WTC11 (cell line): ENCODE results near the gene NRG3. TPM values are rescaled to one million over a fixed set of nuclear protein-coding genes. Genes with fewer than 3 reads are reported as not detected.

ENCODE experiments used
- ATAC-seq: fragments of 200-7000 bp; cut with Tn5 transposase; 2 replicates; pipeline ENCODE4 v1.10.0; 2021; ENCODE audit warnings: mild to moderate bottlenecking, moderate library complexity
- CTCF ChIA-PET: fragments of 300-600 bp; sonication (Branson Sonifier 250); formaldehyde crosslinking; loops from one replicate; lab custom pipeline; 2021; ENCODE audit warnings: antibody characterized with exemption; lab: Charles Lee
- POLR2A ChIA-PET: fragments of 350-600 bp; sonication (Branson Sonifier 250); formaldehyde crosslinking; loops from one replicate; lab custom pipeline; 2021; ENCODE audit warnings: antibody characterized with exemption; lab: Charles Lee
- DNase-seq: peaks from one replicate; pipeline ENCODE4 v3.0.0; 2021; ENCODE audit warnings: low spot score
- H3K27ac Mint-ChIP-seq: 2 replicates; pipeline ENCODE4 v1.8.0; 2021; ENCODE audit warnings: mixed read lengths
- H3K27me3 Mint-ChIP-seq: 2 replicates; pipeline ENCODE4 v1.8.0; 2021; ENCODE audit warnings: low read depth, mild to moderate bottlenecking, moderate library complexity, mixed read lengths
- H3K36me3 Mint-ChIP-seq: 2 replicates; pipeline ENCODE4 v1.8.0; 2021; ENCODE audit warnings: mixed read lengths
- H3K4me1 Mint-ChIP-seq: 2 replicates; pipeline ENCODE4 v1.8.0; 2022; ENCODE audit warnings: mixed read lengths
- H3K4me3 Mint-ChIP-seq: 2 replicates; pipeline ENCODE4 v1.8.0; 2021; ENCODE audit warnings: mild to moderate bottlenecking, moderate library complexity, mixed read lengths
- H3K9me3 Mint-ChIP-seq: 2 replicates; pipeline ENCODE4 v1.8.0; 2021; ENCODE audit warnings: mixed read lengths
- CBFB ChIP-seq: sonication (generic); formaldehyde crosslinking; IDR thresholded peaks from 2 replicates; pipeline ENCODE4 v1.8.1; 2022; ENCODE audit warnings: mild to moderate bottlenecking, low read depth, missing genetic modification reagents
- E2F1 ChIP-seq: sonication (generic); formaldehyde crosslinking; IDR thresholded peaks from 2 replicates; pipeline ENCODE4 v1.8.0; 2022; ENCODE audit warnings: mild to moderate bottlenecking, missing genetic modification reagents
- FOXJ3 ChIP-seq: sonication (generic); formaldehyde crosslinking; IDR thresholded peaks from 2 replicates; pipeline ENCODE4 v1.9.0; 2021; ENCODE audit warnings: missing genetic modification reagents, mild to moderate bottlenecking, borderline replicate concordance
- GTF2I ChIP-seq: fragments of 250-450 bp; sonication (Bioruptor Pico); conservative IDR thresholded peaks from 2 replicates; pipeline ENCODE4 v1.4.0; 2021; ENCODE audit warnings: mild to moderate bottlenecking
- JAZF1 ChIP-seq: fragments of 250-450 bp; sonication (Bioruptor Pico); IDR thresholded peaks from 2 replicates; pipeline ENCODE4 v1.9.0; 2021; ENCODE audit warnings: moderate library complexity, mild to moderate bottlenecking, inconsistent platforms
- MYBL2 ChIP-seq: sonication (generic); formaldehyde crosslinking; IDR thresholded peaks from 2 replicates; pipeline ENCODE4 v1.8.1; 2023; ENCODE audit warnings: mild to moderate bottlenecking, moderate library complexity, missing genetic modification reagents
- NFATC4 ChIP-seq: fragments of 250-450 bp; sonication (Bioruptor Pico); IDR thresholded peaks from 2 replicates; pipeline ENCODE4 v1.9.0; 2021; ENCODE audit warnings: mild to moderate bottlenecking
- SMAD4 ChIP-seq: sonication (generic); formaldehyde crosslinking; IDR thresholded peaks from 2 replicates; pipeline ENCODE4 v1.8.0; 2022; ENCODE audit warnings: mild to moderate bottlenecking, missing genetic modification reagents
- TCF7 ChIP-seq: sonication (generic); formaldehyde crosslinking; IDR thresholded peaks from 2 replicates; pipeline ENCODE4 v1.8.0; 2022; ENCODE audit warnings: mild to moderate bottlenecking, low read depth, missing genetic modification reagents, moderate library complexity
- ZNF263 ChIP-seq: sonication (generic); formaldehyde crosslinking; IDR thresholded peaks from 2 replicates; pipeline ENCODE4 v1.8.1; 2022; ENCODE audit warnings: low read depth, mild to moderate bottlenecking, moderate library complexity, missing genetic modification reagents
- ZNF532 ChIP-seq: fragments of 250-450 bp; sonication (Bioruptor Pico); IDR thresholded peaks from 2 replicates; pipeline ENCODE4 v1.9.0; 2021; ENCODE audit warnings: mild to moderate bottlenecking, borderline replicate concordance
- total RNA-seq: library from RNA; stranded (reverse); gene quantifications from 3 replicates; pipeline ENCODE4 v1.2.3, GENCODE V29; 2021
- TF ChIP-seq, protein P1 (sequence below): sonication (generic); formaldehyde crosslinking; IDR thresholded peaks from 2 replicates; pipeline ENCODE4 v1.8.1; 2022; ENCODE audit warnings: mild to moderate bottlenecking, moderate library complexity, missing genetic modification reagents
- TF ChIP-seq, protein P2 (sequence below): fragments of 250-450 bp; sonication (Bioruptor Pico); IDR thresholded peaks from 2 replicates; pipeline ENCODE4 v1.9.0; 2021; ENCODE audit warnings: moderate library complexity, mild to moderate bottlenecking, inconsistent platforms, borderline replicate concordance
- TF ChIP-seq, protein P3 (sequence below): sonication (generic); formaldehyde crosslinking; IDR thresholded peaks from 2 replicates; pipeline ENCODE4 v1.8.1; 2023; ENCODE audit warnings: mild to moderate bottlenecking, missing genetic modification reagents

NRG3 gene
- total RNA-seq, 1 experiment from 2014 or later = 7.0 TPM

GRCh38 chr10:82980321-82980720 lies 1105.3 kb downstream of the NRG3 start (continued):
- TF ChIP-seq E2F1 (CRISPR knock-in tag) (no peak), FOXJ3 (no peak), MYBL2 (CRISPR knock-in tag) (no peak), ZNF263 (CRISPR knock-in tag) (no peak), GTF2I (CRISPR knock-in tag) (no peak), TCF7 (CRISPR knock-in tag) (no peak)
- TF ChIP-seq, protein P1, sequence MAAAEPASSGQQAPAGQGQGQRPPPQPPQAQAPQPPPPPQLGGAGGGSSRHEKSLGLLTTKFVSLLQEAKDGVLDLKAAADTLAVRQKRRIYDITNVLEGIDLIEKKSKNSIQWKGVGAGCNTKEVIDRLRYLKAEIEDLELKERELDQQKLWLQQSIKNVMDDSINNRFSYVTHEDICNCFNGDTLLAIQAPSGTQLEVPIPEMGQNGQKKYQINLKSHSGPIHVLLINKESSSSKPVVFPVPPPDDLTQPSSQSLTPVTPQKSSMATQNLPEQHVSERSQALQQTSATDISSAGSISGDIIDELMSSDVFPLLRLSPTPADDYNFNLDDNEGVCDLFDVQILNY (CRISPR knock-in tag) = no peak
- TF ChIP-seq, protein P2, sequence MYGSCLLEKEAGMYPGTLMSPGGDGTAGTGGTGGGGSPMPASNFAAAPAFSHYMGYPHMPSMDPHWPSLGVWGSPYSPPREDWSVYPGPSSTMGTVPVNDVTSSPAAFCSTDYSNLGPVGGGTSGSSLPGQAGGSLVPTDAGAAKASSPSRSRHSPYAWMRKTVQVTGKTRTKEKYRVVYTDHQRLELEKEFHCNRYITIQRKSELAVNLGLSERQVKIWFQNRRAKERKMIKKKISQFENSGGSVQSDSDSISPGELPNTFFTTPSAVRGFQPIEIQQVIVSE (CRISPR knock-in tag) = no peak
- TF ChIP-seq, all 79 proteins: peak for 0

DNA sequence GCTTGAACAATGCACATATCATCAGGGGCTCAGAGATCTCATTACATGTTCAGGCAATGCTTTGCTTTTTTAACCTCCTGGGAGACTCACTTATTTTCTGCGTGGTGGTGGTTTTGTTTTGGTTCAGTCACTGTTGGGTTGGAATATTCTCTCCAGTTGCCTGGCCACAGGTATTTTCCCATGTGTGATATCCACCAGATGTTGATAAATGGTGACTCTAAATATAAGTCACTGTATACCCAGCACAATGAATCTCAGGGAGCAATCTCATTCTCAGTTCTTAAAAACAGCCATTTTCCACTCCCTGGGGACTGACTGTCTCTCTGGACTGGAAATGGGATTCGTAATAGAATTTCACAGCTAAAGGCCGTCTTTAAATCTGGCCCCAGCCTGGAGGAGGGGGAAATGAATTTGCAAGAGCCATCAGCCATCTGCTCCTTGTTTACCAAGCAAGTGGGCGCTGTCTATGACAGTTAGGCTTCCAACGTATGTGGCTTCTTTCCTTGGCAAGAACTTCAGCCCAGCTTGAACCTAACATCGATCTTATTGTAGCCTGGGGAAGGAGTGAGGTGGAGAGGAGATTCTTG lies 1106.2 kb downstream of the NRG3 start:
- no peaks in the 10 kb centered on the region for H3K27me3 Mint-ChIP-seq
- H3K36me3 Mint-ChIP-seq = no peaks in the 10 kb centered on the region
- H3K27ac Mint-ChIP-seq = no peak overlapping the region

More for the DNA sequence above, 1106.2 kb downstream of the NRG3 start:
- Mint-ChIP-seq H3K4me1 (peaks cover 19% of the 10 kb centered on the region), H3K4me3 (no peak overlapping the region), H3K9me3 (no peaks in the 10 kb centered on the region)
- ChIA-PET POLR2A (no interaction called here), CTCF (no interaction called here)
- ATAC-seq (no peak), DNase-seq (no peak)
- TF ChIP-seq SMAD4 (CRISPR knock-in tag) = no peak
- no peak for TF ChIP-seq NFATC4 (CRISPR knock-in tag)
- no peak for TF ChIP-seq JAZF1 (CRISPR knock-in tag)
- TF ChIP-seq, protein P3, sequence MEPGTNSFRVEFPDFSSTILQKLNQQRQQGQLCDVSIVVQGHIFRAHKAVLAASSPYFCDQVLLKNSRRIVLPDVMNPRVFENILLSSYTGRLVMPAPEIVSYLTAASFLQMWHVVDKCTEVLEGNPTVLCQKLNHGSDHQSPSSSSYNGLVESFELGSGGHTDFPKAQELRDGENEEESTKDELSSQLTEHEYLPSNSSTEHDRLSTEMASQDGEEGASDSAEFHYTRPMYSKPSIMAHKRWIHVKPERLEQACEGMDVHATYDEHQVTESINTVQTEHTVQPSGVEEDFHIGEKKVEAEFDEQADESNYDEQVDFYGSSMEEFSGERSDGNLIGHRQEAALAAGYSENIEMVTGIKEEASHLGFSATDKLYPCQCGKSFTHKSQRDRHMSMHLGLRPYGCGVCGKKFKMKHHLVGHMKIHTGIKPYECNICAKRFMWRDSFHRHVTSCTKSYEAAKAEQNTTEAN = no peak
- TF ChIP-seq CBFB (CRISPR knock-in tag) = no peak
- no peak for TF ChIP-seq ZNF532
